Activated CD8-positive, alpha-beta memory T cell treated with anti-CD3 and anti-CD28 coated beads, Interleukin-2, amount 50 U/mL, for 1 hour (primary cell): ENCODE measurements around the gene TRIM62.
"Not testable (repeated sequence)": the region's sequence is repeated elsewhere in the genome, so short reads cannot be mapped to it uniquely, and the experiment has no call there.

Experiments
- DNase-seq: peaks from one replicate; pipeline ENCODE4 v3.0.0-alpha.2; 2020; ENCODE audit errors: extremely low read depth

Gene TRIM62

DNA sequence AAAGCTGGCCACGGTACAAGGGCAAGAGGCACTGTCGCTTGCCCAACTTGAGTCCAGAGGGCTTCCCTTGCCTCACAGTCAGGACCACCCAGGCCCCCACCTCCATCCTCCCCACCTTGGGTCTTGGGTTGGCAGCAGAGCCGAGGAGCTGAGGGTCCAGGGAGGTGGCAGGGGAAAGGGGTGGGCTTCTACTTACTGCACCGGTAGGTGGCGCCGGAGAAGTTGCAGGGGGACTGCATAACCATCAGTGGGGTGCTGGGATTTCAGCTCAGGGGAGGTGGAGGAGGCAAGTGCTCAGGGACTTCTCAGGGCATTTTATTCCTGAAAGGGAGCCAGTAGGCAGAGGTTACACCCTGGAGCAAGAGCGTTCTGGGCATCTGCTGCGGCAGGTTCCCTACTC, 44.0 kb downstream of the TRIM62 start:
- no peak for DNase-seq

GRCh38 chr1:33136041-33136440, 45.8 kb downstream of the TRIM62 start:
- DNase-seq = not testable (repeated sequence)

- DNase-seq = no peak
These were observed 48.3 kb downstream of the TRIM62 start for GRCh38 chr1:33133478-33134105.

DNA sequence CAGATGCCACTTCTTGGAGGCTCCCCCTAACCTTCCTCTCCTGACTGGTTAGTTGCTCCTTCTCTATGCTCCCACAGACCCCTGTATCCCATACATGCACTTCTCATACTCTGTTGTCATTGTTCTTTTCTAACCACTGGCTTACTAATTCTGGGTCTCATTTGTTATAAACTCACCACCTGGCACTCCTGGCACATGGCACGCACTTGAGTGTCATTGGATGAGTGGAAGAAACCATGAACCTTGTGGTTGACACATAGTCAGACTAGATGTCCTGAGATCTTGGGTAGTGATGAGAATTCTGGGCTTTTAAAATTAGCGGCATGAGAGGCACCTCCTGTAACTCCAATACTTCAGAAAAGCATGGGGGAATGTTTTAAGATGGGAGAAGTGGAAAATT, 49.3 kb downstream of the TRIM62 start:
- DNase-seq = no peak

GRCh38 chr1:33131191-33131590, 50.7 kb downstream of the TRIM62 start:
- no peak for DNase-seq

DNA sequence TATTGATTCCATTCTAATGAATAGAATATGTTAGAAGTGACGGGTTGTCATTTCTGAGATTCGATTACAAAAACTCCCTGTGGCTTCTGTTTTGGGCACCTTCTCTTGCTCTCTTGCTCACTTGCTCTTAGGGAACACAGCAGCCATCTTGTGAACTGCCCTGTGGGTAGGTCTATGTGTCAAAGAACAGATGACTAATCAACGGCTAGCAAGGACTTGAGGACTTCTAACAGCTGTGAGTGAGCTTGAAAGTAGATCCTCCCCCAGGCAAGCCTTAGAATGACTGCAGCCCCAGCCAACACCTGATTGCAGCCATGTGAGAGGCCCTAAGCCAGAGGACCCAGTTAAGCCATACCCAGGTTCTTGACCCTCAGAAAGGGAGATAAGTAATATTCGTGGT, 51.5 kb downstream of the TRIM62 start:
- no peak for DNase-seq

- no peak for DNase-seq
These were observed 53.1 kb downstream of the TRIM62 start for GRCh38 chr1:33128781-33129180.

DNA sequence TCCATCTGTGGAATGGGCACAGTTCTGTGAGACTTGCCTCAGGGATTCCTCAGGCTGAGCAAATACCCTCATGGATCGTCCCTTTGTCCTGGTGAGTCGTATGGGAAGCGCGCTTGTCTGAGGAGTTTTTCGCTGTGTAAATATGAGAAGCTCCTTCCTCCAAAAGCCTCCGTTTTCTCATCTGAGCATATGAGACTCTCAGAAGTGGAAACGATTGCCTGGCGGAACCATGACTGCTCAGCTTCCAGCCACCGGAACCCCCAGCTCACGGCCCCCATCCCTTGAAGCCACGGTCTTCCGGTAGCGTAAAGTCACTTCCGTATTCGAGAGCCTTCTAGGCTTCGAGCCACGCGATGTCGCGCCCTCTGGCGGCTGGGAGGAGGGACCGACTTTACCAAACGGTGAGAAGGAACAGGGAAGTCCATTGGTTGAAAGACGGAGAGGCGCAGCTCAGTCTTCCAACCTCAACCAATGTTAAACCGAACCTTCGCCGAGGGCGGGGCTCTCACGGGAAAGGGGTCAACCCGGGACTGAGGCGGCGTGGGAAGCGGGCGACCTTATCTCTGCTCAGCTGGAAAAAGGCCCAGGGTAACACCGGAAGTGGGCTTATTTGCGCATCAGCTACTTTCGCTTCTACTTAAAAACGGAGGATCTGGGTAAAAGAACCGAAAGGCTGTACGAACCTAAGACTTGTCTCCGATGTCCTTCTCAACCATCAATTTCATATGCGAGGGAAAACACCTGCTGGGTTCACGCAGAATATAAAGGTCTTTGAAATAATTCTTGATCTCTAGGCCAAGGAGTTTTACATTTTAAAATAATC, 54.6 kb downstream of the TRIM62 start:
- peak; percentile 98 for DNase-seq

GRCh38 chr1:33126411-33127000, 55.3 kb downstream of the TRIM62 start:
- no peak for DNase-seq

- not testable (repeated sequence) for DNase-seq
These were observed 57.2 kb downstream of the TRIM62 start for GRCh38 chr1:33124647-33125046.

DNA sequence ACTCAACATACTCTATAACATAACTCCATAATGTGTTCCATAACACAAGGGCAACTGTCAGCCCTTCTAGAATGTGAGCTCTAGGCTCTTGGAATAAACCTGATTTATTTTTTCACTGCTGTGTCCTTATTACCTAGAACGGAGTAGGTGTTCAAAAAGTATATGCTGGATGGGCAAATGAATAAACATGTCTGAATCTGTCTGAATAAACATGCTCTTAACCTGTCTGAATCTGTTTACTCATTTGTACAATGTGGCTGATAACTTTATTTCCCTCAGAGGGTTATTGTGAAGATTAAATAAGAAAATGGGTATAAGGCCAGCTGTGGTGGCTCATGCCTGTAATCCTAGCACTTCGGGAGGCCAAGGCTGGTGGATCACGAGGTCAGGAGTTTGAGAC, 58.6 kb downstream of the TRIM62 start:
- DNase-seq = no peak

- no peak for DNase-seq
These were observed 59.2 kb downstream of the TRIM62 start for GRCh38 chr1:33122483-33123178.

- no peak for DNase-seq
These were observed 60.1 kb downstream of the TRIM62 start for GRCh38 chr1:33121728-33122127.

DNA sequence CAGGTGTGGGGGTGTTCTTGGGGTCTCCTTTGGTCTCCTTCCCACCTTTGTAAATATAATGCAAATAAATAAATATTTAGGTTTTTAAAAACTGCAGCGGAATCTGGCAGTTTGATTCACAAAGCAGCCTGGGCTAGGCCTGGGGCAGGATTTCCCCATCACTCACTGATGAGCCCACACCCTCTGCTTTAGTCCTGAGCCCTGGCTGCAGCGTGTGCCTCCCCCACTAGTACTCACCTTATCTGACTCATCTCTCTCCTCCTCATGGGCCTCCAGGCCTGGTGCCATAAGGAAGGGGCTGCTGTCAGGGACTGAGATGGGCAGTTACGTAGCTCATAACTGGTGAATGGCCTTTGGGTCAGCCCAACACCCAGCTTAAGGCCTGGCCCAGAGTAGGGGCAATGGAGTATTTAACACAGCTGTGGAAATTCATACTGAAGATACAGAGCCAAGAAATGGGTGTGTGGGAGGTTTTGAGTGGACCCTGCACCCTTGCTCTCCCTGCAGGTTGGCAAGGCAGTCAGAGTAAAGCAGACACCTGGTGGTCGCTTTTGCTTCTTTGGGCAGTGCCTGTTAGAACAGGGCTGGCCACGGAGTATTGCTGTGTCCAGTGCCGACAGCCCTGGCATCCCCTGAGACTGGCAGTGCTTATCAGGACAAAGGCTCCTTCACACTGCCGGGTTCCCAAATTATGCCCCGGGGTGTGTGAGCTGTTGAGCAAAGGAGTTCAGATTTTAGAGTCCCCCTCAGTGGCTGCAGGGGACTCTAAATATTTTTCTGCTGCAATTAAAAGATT, 61.2 kb downstream of the TRIM62 start:
- DNase-seq = no peak

- no peak for DNase-seq
These were observed 62.2 kb downstream of the TRIM62 start for GRCh38 chr1:33119532-33120217.

GRCh38 chr1:33119050-33119449, 62.8 kb downstream of the TRIM62 start:
- DNase-seq = no peak

- DNase-seq = no peak
These were observed 63.6 kb downstream of the TRIM62 start for GRCh38 chr1:33118274-33118673.

DNA sequence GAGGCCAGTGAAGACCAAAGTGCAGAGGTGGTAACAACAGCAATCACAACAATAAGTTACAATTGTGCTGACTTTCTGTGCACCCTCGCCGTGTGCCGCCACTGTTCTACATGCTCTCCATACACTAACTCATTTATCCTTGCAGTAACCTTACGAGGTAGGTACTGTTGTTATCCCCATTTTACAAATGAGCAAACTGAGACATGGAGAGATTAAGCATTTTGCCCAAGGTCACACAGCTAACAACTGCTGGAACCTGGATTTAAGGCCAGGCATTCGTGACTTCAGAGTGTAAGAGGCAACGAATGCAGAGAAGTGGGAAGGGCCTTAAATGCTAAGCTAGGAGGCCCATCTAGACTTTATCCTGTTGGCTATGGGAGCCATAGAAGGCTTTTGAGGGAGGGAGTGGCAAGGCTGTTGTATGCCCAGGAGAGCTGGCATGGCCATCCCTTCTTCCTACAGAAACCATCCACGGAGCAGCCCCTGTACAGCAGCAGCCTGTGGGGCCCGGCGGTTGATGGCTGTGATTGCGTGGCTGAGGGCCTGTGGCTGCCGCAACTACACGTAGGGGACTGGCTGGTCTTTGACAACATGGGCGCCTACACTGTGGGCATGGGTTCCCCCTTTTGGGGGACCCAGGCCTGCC, 64.3 kb downstream of the TRIM62 start:
- DNase-seq = no peak

DNA sequence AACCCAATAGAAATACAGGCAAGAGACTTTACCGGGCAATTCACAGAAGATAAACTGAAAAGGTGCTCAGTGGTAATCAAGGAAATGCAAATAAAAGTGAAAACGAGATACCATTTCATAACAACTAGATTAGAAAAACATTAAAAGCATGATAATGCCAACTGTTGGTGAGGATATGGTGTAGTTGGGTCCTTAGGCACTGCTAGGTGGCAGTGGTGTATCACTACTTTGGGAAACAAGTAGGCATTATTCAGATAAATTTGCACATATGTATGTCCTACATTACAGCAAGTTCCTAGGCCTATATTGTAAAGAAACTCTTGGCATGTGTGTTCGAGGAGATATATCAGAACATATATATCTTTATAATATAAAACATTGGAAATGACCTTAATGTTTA, 69.9 kb downstream of the TRIM62 start:
- no peak for DNase-seq

DNA sequence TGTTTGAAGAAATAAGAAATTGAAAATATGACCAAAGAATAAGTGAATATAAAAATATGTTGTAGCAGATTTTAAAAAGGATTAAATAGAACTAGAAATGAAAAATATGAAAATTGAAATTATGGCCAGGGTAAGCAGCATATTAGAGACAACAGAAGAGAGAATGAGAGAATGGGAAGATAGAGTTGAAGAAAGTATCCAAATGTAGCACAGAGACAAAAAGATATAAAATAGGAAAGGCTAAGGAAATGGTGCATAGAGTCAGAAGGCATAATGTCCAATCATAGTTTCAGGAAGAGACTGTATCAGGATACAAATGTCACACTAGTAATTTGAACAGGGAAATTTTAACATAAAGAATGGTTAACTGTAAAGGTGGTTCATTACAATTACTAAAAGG, 71.4 kb downstream of the TRIM62 start:
- no peak for DNase-seq

DNA sequence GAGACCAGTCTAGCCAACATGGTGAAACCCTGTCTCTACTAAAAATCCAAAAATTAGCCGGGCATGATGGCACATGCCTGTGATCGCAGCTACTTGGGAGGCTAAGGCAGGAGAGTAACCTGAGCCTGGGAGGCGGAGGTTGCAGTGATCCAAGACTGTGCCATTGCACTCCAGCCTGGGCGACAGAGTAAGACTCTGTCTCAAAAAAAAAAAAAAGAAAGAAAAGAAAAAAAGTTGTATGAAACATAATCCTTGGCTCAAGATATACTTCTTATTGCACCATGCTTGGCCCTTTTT, 81.8 kb downstream of the TRIM62 start:
- not testable (repeated sequence) for DNase-seq
